Endothelial cell of umbilical vein (primary cell): Measurements from ENCODE around the gene KRTAP2-1. TPM values are rescaled to one million over a fixed set of nuclear protein-coding genes. Genes with fewer than 3 reads are reported as not detected.

Experiments
- BruUV-seq: library from RNA; stranded (reverse); fragments of 400-500 nt; replicated peaks from 2 replicates; lab custom pipeline; 2021; lab: Mats Ljungman, UMichigan
- CTCF ChIA-PET: fragments of 300-600, 350-600 bp; sonication (Branson Sonifier 250); formaldehyde crosslinking; loops from one replicate; lab custom pipeline; 2021; ENCODE audit warnings: antibody characterized with exemption, inconsistent platforms; lab: Charles Lee
- POLR2A ChIA-PET: fragments of 300-600, 350-600 bp; sonication (Branson Sonifier 250); formaldehyde crosslinking; loops from one replicate; lab custom pipeline; 2021; ENCODE audit warnings: antibody characterized with exemption, inconsistent platforms; lab: Charles Lee
- DNase-seq: peaks from one replicate; pipeline ENCODE4 v3.0.0-alpha.2; 2011; ENCODE audit warnings: low read depth, low spot score
- FAIRE-seq: peaks from 2 replicates; lab custom pipeline; 2011; peaks lifted over from hg19 to GRCh38; lab: Jason Lieb, UNC
- H2AFZ ChIP-seq: 2 replicates; pipeline ENCODE4 v1.6.0; 2012; ENCODE audit warnings: low read depth, low read length, control low read depth, inconsistent platforms
- H3K27ac ChIP-seq: 2 replicates; pipeline ENCODE4 v1.5.1; 2011; ENCODE audit warnings: low read depth, mild to moderate bottlenecking, control low read depth, low read length, moderate library complexity; ENCODE audit not compliant: insufficient read depth
- H3K27me3 ChIP-seq, 2 experiments: 2 replicates each; pipeline versions ENCODE4 v1.6.0 to v1.6.1; 2011; ENCODE audit warnings: low read length in 2 of 2, mixed read lengths in 1 of 2; ENCODE audit not compliant: control insufficient read depth in 2 of 2, insufficient read depth in 2 of 2
- H3K36me3 ChIP-seq, 2 experiments: 2 replicates in 1 of 2; 3 replicates in 1 of 2; pipeline ENCODE4 v1.5.1; 2011; ENCODE audit warnings: low read length in 2 of 2, mild to moderate bottlenecking in 1 of 2, moderate library complexity in 1 of 2; ENCODE audit not compliant: control insufficient read depth in 2 of 2, insufficient read depth in 2 of 2; ENCODE audit errors: extremely low read depth in 1 of 2
- H3K4me1 ChIP-seq: 3 replicates; pipeline ENCODE4 v1.5.1; 2011; ENCODE audit warnings: mild to moderate bottlenecking, low read length; ENCODE audit not compliant: control insufficient read depth, insufficient read depth; ENCODE audit errors: extremely low read depth
- H3K4me2 ChIP-seq: 2 replicates; pipeline ENCODE4 v1.6.1; 2011; ENCODE audit warnings: low read length, control low read depth, mixed read lengths; ENCODE audit not compliant: insufficient read depth
- H3K4me3 ChIP-seq, 3 experiments: fragments of 200-600 bp in 1 of 3; sonication (generic), shearing (Covaris generic) in 1 of 3; replicated peaks in 1 of 3; 2 replicates each; pipeline ENCODE4 v1.5.1; 2011 to 2016; ENCODE audit warnings: control low read depth in 3 of 3, low read length in 3 of 3, mild to moderate bottlenecking in 2 of 3, inconsistent platforms in 1 of 3, low read depth in 1 of 3, moderate library complexity in 1 of 3; ENCODE audit not compliant: insufficient read depth in 1 of 3
- H3K79me2 ChIP-seq: 2 replicates; pipeline ENCODE4 v1.6.0; 2012; ENCODE audit warnings: low read length, inconsistent platforms; ENCODE audit not compliant: control insufficient read depth, insufficient read depth
- H3K9ac ChIP-seq: replicated peaks from 2 replicates; pipeline ENCODE3; 2011; ENCODE audit warnings: low read length, control low read depth; ENCODE audit not compliant: insufficient read depth; ENCODE audit errors: extremely low read depth
- H3K9me1 ChIP-seq: replicated peaks from 3 replicates; pipeline ENCODE4 v1.6.0; 2011; ENCODE audit warnings: mild to moderate bottlenecking, low read length; ENCODE audit not compliant: control insufficient read depth, insufficient read depth; ENCODE audit errors: extremely low read depth
- H3K9me3 ChIP-seq: replicated peaks from 2 replicates; pipeline ENCODE4 v1.5.1; 2012; ENCODE audit warnings: low read length, inconsistent platforms; ENCODE audit not compliant: control insufficient read depth, insufficient read depth
- H4K20me1 ChIP-seq: replicated peaks from 2 replicates; pipeline ENCODE3; 2011; ENCODE audit warnings: mild to moderate bottlenecking, low read length; ENCODE audit not compliant: control insufficient read depth, insufficient read depth; ENCODE audit errors: extremely low read depth
- CTCF ChIP-seq, 2 donors: IDR thresholded peaks; 1 replicate in 1 of 2; 2 replicates in 1 of 2; pipeline ENCODE4 v1.5.1; 2011; ENCODE audit warnings: low read length in 2 of 2, mild to moderate bottlenecking in 2 of 2, moderate library complexity in 2 of 2, control low read depth in 1 of 2, inconsistent platforms in 1 of 2, low read depth in 1 of 2; ENCODE audit not compliant: insufficient read depth in 1 of 2; ENCODE audit errors: extremely low read depth in 1 of 2
- EZH2 ChIP-seq: IDR thresholded peaks from 2 replicates; pipeline ENCODE4 v1.6.1; 2012; ENCODE audit warnings: borderline replicate concordance, low read depth, mild to moderate bottlenecking, moderate library complexity, low read length, inconsistent platforms; ENCODE audit not compliant: severe bottlenecking
- GATA2 ChIP-seq: IDR thresholded peaks from 2 replicates; pipeline ENCODE4 v1.7.0; 2011; ENCODE audit warnings: low read depth, mild to moderate bottlenecking, moderate library complexity, mixed read lengths, low read length; ENCODE audit not compliant: insufficient read length, insufficient read depth
- MAX ChIP-seq: IDR thresholded peaks from 2 replicates; pipeline ENCODE4 v1.6.1; 2011; ENCODE audit not compliant: insufficient read depth, insufficient read length
- MYC ChIP-seq: IDR thresholded peaks from one replicate; pipeline ENCODE4 v1.6.1; 2011; ENCODE audit warnings: mild to moderate bottlenecking, low read depth, low read length
- POLR2A ChIP-seq: IDR thresholded peaks from 2 replicates; pipeline ENCODE4 v1.6.1; 2012; ENCODE audit warnings: low read depth, mild to moderate bottlenecking, control low read depth, low read length
- POLR2AphosphoS5 ChIP-seq: IDR thresholded peaks from 2 replicates; pipeline ENCODE4 v1.6.1; 2012; ENCODE audit warnings: low read depth, mild to moderate bottlenecking, control low read depth, low read length, moderate library complexity; ENCODE audit not compliant: insufficient read depth
- dilution Hi-C: fragments of 300-500 bp; cut with MboI; formaldehyde crosslinking; loops from one replicate; pipeline ENCODE4 v1.15.0; 2019; ENCODE audit warnings: low sequenced_read_pairs; ENCODE audit not compliant: extremely low pct_ligation_motif_present
- intact Hi-C: fragments of 100-400 bp; cut with micrococcal nuclease; formaldehyde crosslinking; loops from one replicate; pipeline ENCODE4 v1.10.0; 2022
- polyA plus RNA-seq, 4 experiments: library from polyadenylated mRNA; depleted of rRNA in 3 of 4; stranded (reverse) in 3 of 4; unstranded in 1 of 4; fragments of >200 nt; gene quantifications; 2 replicates each; pipeline versions ENCODE4 v1.2.1 to v1.2.3, GENCODE V29; 2011 to 2012; ENCODE audit warnings: missing spikeins in 1 of 4
- small RNA-seq: library from RNA; depleted of rRNA; stranded (forward); fragments of <200 nt; gene quantifications from one replicate; pipeline ENCODE3, GENCODE V24; 2012; ENCODE audit warnings: low replicate concordance, low read depth; ENCODE audit not compliant: insufficient read depth, insufficient read length
- total RNA-seq: library from RNA; stranded (reverse); gene quantifications from 2 replicates; pipeline ENCODE4 v1.2.3, GENCODE V29; 2021

The KRTAP2-1 gene
- total and polyA plus RNA-seq, 2 donors (not counting 3 experiments of a cell fraction or from before 2014, with no cell fraction given) = not detected

- Histone ChIP-seq H3K27ac (no peak overlapping the region), H3K4me1 (no peaks in the 10 kb centered on the region), H3K79me2 (no peaks in the 10 kb centered on the region), H3K4me2 (no peak overlapping the region), H3K4me3 (no peak overlapping the region), H4K20me1 (no peaks in the 10 kb centered on the region), H3K9ac (no peak overlapping the region), H3K27me3 (peaks cover 2 to 3% of the 10 kb centered on the region in 2 experiments), H3K9me3 (no peaks in the 10 kb centered on the region), H3K36me3 (no peaks in the 10 kb centered on the region), H3K9me1 (no peaks in the 10 kb centered on the region), H2AFZ (no peak overlapping the region)
- intact Hi-C loops = no loop called here
- no TSS peak for BruUV-seq
- dilution Hi-C loops = no loop called here
- ChIA-PET POLR2A (no interaction called here), CTCF (no interaction called here)
- TF ChIP-seq EZH2 (no peak), CTCF (IDR thresholded peaks at IDR 0.05; ENCODE audit: extremely low read depth in 1 of 2, insufficient read depth in 1 of 2, low read depth in 1 of 2, low read length in 2 of 2) (no peak), POLR2A (no peak), MYC (no peak), POLR2AphosphoS5 (no peak), GATA2 (no peak), MAX (no peak)
- FAIRE-seq = no peak
- no peak for DNase-seq
These were observed 50.3 kb downstream of the KRTAP2-1 start for GRCh38 chr17:40996829-40997228.

Small RNAs within 50 kb of the gene (small RNA-seq; reads per million reads assigned to genes)
- gene KRTAP3-4P = not detected

Other genes with a start within 250 kb of the KRTAP2-1 start
Only the 30 nearest of the 37 such genes appear.
- not detected in 2 replicates for gene KRT12, start 180.1 kb downstream of the KRTAP2-1 start, total RNA-seq
- not detected in 2 replicates for gene KRT12, start 180.1 kb downstream of the KRTAP2-1 start, polyA plus RNA-seq
- not detected in 2 replicates for gene KRT20, start 162.1 kb downstream of the KRTAP2-1 start, total RNA-seq
- gene KRT20, start 162.1 kb downstream of the KRTAP2-1 start, polyA plus RNA-seq = not detected in 2 replicates
- not detected in 2 replicates for gene KRT23, start 109.7 kb downstream of the KRTAP2-1 start, total RNA-seq
- not detected in 2 replicates for gene KRT23, start 109.7 kb downstream of the KRTAP2-1 start, polyA plus RNA-seq
- not detected in 2 replicates for gene KRT39, start 80.4 kb downstream of the KRTAP2-1 start, total RNA-seq
- not detected in 2 replicates for gene KRT39, start 80.4 kb downstream of the KRTAP2-1 start, polyA plus RNA-seq
- gene KRT40, start 63.0 kb downstream of the KRTAP2-1 start, total RNA-seq = not detected in 2 replicates
- not detected in 2 replicates for gene KRT40, start 63.0 kb downstream of the KRTAP2-1 start, polyA plus RNA-seq
- not detected in 2 replicates for gene KRTAP3-3, start 53.2 kb downstream of the KRTAP2-1 start, total RNA-seq
- gene KRTAP3-3, start 53.2 kb downstream of the KRTAP2-1 start, polyA plus RNA-seq = not detected in 2 replicates
- not detected in 2 replicates for gene KRTAP3-2, start 47.4 kb downstream of the KRTAP2-1 start, total RNA-seq
- gene KRTAP3-2, start 47.4 kb downstream of the KRTAP2-1 start, polyA plus RNA-seq = not detected in 2 replicates
- gene KRTAP3-1, start 38.2 kb downstream of the KRTAP2-1 start, total RNA-seq = not detected in 2 replicates
- not detected in 2 replicates for gene KRTAP3-1, start 38.2 kb downstream of the KRTAP2-1 start, polyA plus RNA-seq
- not detected in 2 replicates for gene KRTAP1-5, start 20.1 kb downstream of the KRTAP2-1 start, total RNA-seq
- gene KRTAP1-5, start 20.1 kb downstream of the KRTAP2-1 start, polyA plus RNA-seq = not detected in 2 replicates
- gene KRTAP1-4, start 17.1 kb downstream of the KRTAP2-1 start, total RNA-seq = not detected in 2 replicates
- not detected in 2 replicates for gene KRTAP1-4, start 17.1 kb downstream of the KRTAP2-1 start, polyA plus RNA-seq
- not detected in 2 replicates for gene KRTAP1-3, start 12.4 kb downstream of the KRTAP2-1 start, total RNA-seq
- gene KRTAP1-3, start 12.4 kb downstream of the KRTAP2-1 start, polyA plus RNA-seq = not detected in 2 replicates
- gene KRTAP1-1, start 5.9 kb downstream of the KRTAP2-1 start, total RNA-seq = not detected in 2 replicates
- not detected in 2 replicates for gene KRTAP1-1, start 5.9 kb downstream of the KRTAP2-1 start, polyA plus RNA-seq
- not detected in 2 replicates for gene KRTAP2-2, start 7.9 kb upstream of the KRTAP2-1 start, total RNA-seq
- gene KRTAP2-2, start 7.9 kb upstream of the KRTAP2-1 start, polyA plus RNA-seq = not detected in 2 replicates
- gene KRTAP2-3, start 12.8 kb upstream of the KRTAP2-1 start, total RNA-seq = not detected in 2 replicates
- gene KRTAP2-3, start 12.8 kb upstream of the KRTAP2-1 start, polyA plus RNA-seq = not detected in 2 replicates
- not detected in 2 replicates for gene KRTAP2-4, start 18.6 kb upstream of the KRTAP2-1 start, total RNA-seq
- gene KRTAP2-4, start 18.6 kb upstream of the KRTAP2-1 start, polyA plus RNA-seq = not detected in 2 replicates
- not detected in 2 replicates for gene KRTAP4-7, start 36.8 kb upstream of the KRTAP2-1 start, total RNA-seq
- gene KRTAP4-7, start 36.8 kb upstream of the KRTAP2-1 start, polyA plus RNA-seq = not detected in 2 replicates
- gene KRTAP4-8, start 50.8 kb upstream of the KRTAP2-1 start, total RNA-seq = not detected in 2 replicates
- gene KRTAP4-8, start 50.8 kb upstream of the KRTAP2-1 start, polyA plus RNA-seq = not detected in 2 replicates
- not detected in 2 replicates for gene KRTAP4-16, start 54.9 kb upstream of the KRTAP2-1 start, total RNA-seq
- not detected in 2 replicates for gene KRTAP4-16, start 54.9 kb upstream of the KRTAP2-1 start, polyA plus RNA-seq
- gene KRTAP4-9, start 58.1 kb upstream of the KRTAP2-1 start, total RNA-seq = not detected in 2 replicates
- gene KRTAP4-9, start 58.1 kb upstream of the KRTAP2-1 start, polyA plus RNA-seq = not detected in 2 replicates
- gene KRTAP4-11, start 71.1 kb upstream of the KRTAP2-1 start, total RNA-seq = not detected in 2 replicates
- not detected in 2 replicates for gene KRTAP4-11, start 71.1 kb upstream of the KRTAP2-1 start, polyA plus RNA-seq
- gene KRTAP4-12, start 76.9 kb upstream of the KRTAP2-1 start, total RNA-seq = not detected in 2 replicates
- not detected in 2 replicates for gene KRTAP4-12, start 76.9 kb upstream of the KRTAP2-1 start, polyA plus RNA-seq
- gene KRTAP4-6, start 93.2 kb upstream of the KRTAP2-1 start, total RNA-seq = not detected in 2 replicates
- not detected in 2 replicates for gene KRTAP4-6, start 93.2 kb upstream of the KRTAP2-1 start, polyA plus RNA-seq
- not detected in 2 replicates for gene KRTAP4-5, start 102.5 kb upstream of the KRTAP2-1 start, total RNA-seq
- gene KRTAP4-5, start 102.5 kb upstream of the KRTAP2-1 start, polyA plus RNA-seq = not detected in 2 replicates
- not detected in 2 replicates for gene KRTAP4-4, start 113.4 kb upstream of the KRTAP2-1 start, total RNA-seq
- gene KRTAP4-4, start 113.4 kb upstream of the KRTAP2-1 start, polyA plus RNA-seq = not detected in 2 replicates
- not detected in 2 replicates for gene KRTAP4-3, start 120.9 kb upstream of the KRTAP2-1 start, total RNA-seq
- not detected in 2 replicates for gene KRTAP4-3, start 120.9 kb upstream of the KRTAP2-1 start, polyA plus RNA-seq
- not detected in 2 replicates for gene KRTAP4-2, start 130.9 kb upstream of the KRTAP2-1 start, total RNA-seq
- not detected in 2 replicates for gene KRTAP4-2, start 130.9 kb upstream of the KRTAP2-1 start, polyA plus RNA-seq
- not detected in 2 replicates for gene KRTAP4-1, start 137.6 kb upstream of the KRTAP2-1 start, total RNA-seq
- not detected in 2 replicates for gene KRTAP4-1, start 137.6 kb upstream of the KRTAP2-1 start, polyA plus RNA-seq
- gene KRTAP9-1, start 142.6 kb upstream of the KRTAP2-1 start, total RNA-seq = not detected in 2 replicates
- not detected in 2 replicates for gene KRTAP9-1, start 142.6 kb upstream of the KRTAP2-1 start, polyA plus RNA-seq
- not detected in 2 replicates for gene KRTAP9-2, start 179.3 kb upstream of the KRTAP2-1 start, total RNA-seq
- gene KRTAP9-2, start 179.3 kb upstream of the KRTAP2-1 start, polyA plus RNA-seq = not detected in 2 replicates
- not detected in 2 replicates for gene KRTAP9-3, start 185.1 kb upstream of the KRTAP2-1 start, total RNA-seq
- not detected in 2 replicates for gene KRTAP9-3, start 185.1 kb upstream of the KRTAP2-1 start, polyA plus RNA-seq